Peyer's patch (tissue), 4 donors: Measurements from ENCODE around the gene PTPN9.

ENCODE experiments used
- POLR2A ChIP-seq, 2 donors: fragments of 450-650 bp; IDR thresholded peaks; one replicate each; pipeline ENCODE4 v1.5.1; 2017; ENCODE audit warnings: antibody characterized with exemption in 2 of 2, mild to moderate bottlenecking in 2 of 2, moderate library complexity in 2 of 2
- TF ChIP-seq, protein P1 (sequence below), 6 experiments: fragments of 450-650 bp in 4 of 6; fragments of 200-600 bp in 2 of 6; sonication (generic) in 1 of 6; IDR thresholded peaks; one replicate each; pipeline ENCODE4 v1.5.1; 2017 to 2019; ENCODE audit warnings: antibody characterized with exemption in 6 of 6, mild to moderate bottlenecking in 3 of 6, moderate library complexity in 1 of 6

DNA sequence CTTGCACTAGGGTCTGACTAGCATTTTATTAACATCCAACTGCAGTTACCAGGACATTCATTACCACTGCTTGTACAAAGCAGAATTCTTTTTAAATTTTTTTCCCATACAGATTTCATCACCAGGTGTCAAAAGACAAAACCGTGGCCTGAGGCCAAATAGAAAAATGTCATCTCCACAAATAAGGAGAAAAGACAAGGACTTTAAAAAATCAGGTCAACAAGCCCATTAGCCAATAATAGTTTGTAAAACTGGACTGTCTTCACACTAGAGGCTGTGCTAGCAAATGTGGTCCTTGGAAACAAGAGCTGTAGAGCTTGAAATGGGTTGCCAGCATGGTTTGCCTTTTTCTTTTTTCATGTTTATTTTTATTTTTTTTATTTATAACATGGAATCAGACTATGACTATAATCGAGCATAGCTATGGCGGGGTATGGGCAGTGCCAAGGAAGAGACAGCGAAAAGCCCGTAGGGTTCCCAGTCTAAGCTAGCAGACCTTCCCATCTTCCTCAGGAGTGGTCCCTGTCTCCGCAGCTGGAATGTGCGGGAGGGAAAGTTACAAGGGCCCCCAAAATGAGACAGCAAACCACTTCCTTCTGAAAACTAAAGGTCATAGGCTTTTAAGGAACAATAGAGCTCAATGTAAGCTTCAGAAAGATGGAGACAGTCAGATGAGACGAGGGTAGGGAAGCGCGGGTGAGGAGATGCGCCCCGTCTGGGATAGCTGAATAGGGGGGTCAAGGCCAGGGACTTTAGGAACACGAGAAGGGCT, 1.5 kb downstream of the PTPN9 start:
- TF ChIP-seq, protein P1, sequence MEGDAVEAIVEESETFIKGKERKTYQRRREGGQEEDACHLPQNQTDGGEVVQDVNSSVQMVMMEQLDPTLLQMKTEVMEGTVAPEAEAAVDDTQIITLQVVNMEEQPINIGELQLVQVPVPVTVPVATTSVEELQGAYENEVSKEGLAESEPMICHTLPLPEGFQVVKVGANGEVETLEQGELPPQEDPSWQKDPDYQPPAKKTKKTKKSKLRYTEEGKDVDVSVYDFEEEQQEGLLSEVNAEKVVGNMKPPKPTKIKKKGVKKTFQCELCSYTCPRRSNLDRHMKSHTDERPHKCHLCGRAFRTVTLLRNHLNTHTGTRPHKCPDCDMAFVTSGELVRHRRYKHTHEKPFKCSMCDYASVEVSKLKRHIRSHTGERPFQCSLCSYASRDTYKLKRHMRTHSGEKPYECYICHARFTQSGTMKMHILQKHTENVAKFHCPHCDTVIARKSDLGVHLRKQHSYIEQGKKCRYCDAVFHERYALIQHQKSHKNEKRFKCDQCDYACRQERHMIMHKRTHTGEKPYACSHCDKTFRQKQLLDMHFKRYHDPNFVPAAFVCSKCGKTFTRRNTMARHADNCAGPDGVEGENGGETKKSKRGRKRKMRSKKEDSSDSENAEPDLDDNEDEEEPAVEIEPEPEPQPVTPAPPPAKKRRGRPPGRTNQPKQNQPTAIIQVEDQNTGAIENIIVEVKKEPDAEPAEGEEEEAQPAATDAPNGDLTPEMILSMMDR (IDR thresholded peaks at IDR 0.05): no peak
- no peak for TF ChIP-seq POLR2A (IDR thresholded peaks at IDR 0.05)
